GM18498 (cell line): Measurements from ENCODE around the gene LAX1.

Experiments used
- ATAC-seq: cut with Tn5 transposase; IDR thresholded peaks from one replicate; pipeline ENCODE4 v1.9.1; 2021; ENCODE audit warnings: mild to moderate bottlenecking, moderate library complexity; ENCODE audit not compliant: unreplicated experiment

Gene LAX1

GRCh38 chr1:203799971-203800370, 35.0 kb downstream of the LAX1 start:
- ATAC-seq, result no peak

- ATAC-seq, result no peak
Measured at GRCh38 chr1:203805689-203806088, 40.7 kb downstream of the LAX1 start.

- no peak for ATAC-seq
Measured at GRCh38 chr1:203807196-203807595, 42.2 kb downstream of the LAX1 start.

DNA sequence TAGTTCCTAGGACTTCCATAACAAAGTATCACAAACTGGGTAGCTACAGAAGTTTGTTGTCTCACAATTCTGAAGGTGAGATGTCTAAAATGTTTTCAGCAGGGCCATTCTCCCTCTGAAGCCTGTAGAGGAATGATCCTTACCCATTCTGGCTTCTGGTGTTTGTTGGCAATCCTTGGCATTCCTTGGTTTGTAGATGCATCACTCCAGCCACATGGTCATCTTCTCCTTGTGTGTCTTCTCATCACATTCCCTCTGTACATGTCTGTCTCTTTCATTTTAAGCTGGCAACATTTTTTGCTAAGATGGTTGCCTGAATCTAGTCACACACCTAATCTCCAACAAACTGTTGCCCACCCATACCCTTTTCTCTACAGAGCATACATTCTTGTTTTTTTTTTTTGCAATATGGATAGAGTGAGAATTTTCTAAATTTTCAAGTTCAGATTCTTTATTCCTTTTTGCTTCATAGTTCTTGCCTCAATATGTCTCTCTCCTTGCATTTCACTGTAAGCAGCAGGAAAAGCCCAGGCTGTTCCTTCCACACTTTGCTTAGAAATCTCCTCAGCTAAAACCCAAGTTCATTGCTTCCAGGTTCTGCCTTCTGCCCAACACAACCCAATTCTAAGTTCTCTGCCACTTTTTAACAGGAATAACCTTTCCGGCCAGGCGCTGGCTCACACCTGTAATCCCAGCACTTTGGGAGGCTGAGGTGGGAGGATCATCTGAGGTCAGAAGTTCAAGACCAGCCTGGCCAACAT, 48.8 kb downstream of the LAX1 start:
- ATAC-seq, result no peak

DNA sequence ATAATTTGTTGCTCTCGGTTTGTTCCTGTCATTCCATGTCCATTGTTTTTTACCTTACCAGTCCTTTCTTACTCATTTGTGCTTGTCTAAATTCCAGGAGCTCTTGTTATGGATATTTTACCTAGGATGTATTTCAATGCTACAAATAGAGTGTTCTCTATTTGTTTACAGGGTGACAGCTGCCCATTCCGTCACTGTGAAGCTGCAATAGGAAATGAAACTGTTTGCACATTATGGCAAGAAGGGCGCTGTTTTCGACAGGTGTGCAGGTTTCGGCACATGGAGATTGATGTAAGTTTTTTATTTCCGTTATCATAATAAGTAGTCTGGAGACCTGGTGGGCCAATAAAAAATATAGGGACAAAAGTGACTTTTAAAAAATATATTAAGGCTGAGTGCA, 53.4 kb downstream of the LAX1 start:
- no peak for ATAC-seq

DNA sequence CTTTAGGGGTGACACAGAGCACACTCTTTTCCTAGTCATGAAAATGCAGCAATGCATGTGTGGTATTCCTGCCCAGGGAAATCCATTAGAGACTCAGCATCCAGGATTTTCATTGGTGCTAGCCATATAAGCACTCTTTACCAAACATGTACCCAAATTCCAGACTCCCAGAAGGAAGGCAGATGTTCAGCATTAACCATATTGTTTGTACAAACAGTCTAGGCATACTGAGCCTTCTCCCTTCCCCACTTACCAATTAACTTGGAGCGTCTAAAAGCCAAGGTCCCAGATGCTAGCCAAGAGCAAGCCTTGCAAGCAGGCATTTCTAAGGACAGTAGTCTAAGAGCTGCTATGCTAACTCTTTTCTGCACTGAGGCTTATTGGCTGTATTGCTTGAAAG, 58.3 kb downstream of the LAX1 start:
- ATAC-seq, result no peak
